Activated CD8-positive, alpha-beta memory T cell treated with anti-CD3 and anti-CD28 coated beads, Interleukin-2, amount 50 U/mL, for 1 hour (primary cell): ENCODE data around the gene RABEP2.
"Not testable (repeated sequence)": the region's sequence is repeated elsewhere in the genome, so short reads cannot be mapped to it uniquely, and the experiment has no call there.

Source experiments
- DNase-seq: peaks from one replicate; pipeline ENCODE4 v3.0.0-alpha.2; 2020; ENCODE audit errors: extremely low read depth

RABEP2 gene

DNA sequence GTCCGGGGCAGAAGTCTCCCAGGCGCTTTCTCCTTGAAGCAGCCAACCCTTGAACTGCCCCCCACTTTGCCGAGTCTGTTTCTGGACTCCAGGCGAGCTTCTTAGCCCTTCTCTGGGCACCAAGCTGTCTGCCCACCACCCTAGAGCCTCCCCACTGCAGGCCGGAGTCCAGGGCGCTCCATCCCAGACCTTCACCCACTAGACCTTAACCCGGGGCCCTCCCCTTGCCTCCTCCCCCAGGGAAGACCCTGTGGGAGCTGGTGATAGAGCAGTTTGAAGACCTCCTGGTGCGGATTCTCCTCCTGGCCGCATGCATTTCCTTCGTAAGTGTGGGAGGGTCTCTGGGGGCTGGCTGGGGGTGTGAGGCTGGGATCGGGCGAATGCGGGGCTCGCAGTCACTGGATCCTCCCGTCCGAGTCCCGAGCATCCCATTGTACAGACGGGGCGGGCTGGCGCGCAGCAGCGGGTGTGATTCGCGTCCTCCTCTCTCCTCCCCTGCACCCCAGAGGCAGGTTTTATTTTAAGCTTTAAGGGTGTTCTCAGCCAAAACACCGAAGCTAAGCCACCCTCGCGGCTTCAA is 45.7 kb downstream of the RABEP2 start:
- no peak for DNase-seq

DNA sequence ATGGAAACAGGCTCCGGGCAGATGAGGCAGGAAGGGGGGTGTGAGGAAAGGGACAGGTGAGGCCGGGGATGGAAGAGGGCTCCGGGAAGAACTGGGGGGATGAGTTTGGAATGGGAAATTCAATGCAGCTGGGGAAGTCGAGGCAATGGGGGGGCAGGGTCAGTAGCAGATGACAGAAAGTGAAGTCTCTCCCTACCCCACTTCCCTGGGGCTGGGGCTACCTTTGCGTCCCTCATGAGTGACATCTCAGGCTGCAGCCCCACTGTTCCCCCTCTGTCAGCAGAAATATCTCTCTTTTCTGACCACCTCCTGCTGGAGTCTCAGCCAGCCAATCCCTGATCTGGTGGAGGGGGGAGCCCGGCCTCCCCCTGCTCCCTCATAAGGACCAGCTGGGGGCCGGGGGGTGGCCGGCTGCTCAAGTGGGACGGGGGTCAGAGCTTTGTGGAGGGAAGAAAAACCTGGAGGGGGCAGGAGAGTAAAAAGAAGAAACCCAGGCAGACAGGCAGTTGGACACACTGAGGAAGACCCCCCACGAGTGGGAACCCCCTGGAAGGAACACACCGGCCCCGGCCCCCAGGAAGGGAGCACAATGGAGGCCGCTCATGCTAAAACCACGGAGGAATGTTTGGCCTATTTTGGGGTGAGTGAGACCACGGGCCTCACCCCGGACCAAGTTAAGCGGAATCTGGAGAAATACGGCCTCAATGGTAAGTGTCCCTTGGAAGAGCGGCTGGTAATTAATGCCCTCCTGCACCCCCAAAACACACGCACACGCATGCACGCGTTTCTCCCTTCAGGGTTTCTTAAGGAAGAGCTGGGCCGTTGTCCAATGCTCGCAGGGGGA is 46.7 kb downstream of the RABEP2 start, which contains the start of gene ATP2A1:
ATP2A1 (plus strand) TSS at position 406 of the 844 bp plus-strand sequence; CDS start at position 590, 184 bp downstream.
- no peak for DNase-seq

DNA sequence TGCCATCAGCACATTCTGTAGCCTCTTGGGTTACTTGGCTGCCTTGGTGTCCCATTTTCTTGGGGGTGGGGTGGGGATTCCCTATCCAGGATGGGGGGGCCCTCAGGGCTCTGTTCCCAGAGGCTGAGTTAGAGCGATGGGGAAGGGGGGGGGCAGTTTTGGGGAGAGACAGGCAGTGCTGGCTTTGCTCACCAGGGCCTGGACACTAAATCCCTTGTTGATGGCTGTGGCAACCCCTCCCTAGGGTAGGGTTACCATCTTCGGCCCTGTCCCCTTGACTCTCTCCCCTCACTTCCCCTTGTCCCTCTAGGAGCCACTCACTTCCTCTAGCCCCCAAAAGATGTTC is 47.4 kb downstream of the RABEP2 start:
- no peak for DNase-seq

DNA sequence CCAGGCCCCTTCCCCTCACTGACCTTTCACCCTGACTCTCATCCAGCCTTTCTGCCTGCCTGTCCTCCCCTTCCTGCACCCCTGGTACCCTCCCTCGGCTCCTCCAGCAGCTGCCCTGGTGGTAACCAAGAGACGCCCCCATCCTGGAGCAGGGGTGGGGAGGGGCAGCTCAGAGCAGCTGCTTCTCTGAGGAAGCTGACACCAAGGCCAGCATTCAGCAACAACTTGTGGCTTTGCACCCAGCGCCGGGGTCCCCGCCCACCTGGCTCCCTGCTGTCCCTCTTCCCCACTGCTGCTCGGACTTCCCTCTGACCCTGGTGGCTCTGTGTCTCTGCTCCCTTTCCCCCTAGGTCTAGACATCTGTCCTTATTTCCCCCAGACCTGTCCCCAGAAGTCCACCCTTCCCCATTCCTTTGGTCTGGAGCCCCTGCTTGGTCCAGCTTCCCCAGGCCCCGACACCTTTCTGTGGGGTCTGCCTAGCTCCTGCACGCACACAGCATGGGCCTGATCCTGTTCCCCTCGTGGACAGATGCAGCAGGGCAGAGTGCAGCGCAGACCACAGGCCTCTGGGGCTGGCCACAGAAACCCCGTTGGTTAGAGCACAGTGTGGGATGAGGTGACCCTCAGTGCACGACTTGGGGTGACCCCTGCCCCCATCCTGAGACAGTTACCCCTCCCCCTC is 47.9 kb downstream of the RABEP2 start:
- DNase-seq = no peak

DNA sequence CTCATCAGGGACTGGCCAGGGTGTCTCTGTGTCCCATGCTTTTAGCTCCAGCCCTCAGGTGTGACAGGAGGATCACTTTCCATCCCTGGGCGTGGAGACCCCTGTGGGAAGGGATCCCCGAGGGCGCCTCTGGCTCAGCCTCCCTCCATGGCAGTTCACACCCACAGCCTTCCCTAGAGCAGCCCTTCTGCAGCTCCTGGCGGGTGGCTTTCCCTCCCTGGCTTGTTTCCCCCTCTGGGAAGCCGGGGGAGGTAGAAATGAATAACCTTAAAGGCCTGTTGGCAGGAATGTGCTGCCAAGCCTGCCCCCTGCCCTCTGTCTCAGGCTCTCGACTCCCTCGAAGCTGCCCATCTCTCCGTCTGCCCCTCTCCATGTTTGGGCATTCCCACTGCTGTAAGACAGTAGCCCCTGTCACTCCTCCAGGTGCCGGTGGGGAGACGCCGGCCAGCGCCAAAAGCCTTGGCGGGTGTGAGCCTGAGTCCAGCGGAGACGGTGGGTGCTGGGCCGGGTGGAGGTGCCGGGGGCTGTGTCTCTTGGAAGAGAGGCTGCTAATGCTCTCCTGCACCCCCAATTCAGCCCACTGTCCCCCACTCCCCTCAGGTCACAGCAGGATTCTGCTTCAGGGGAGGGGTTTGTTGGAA is 48.9 kb downstream of the RABEP2 start:
- DNase-seq = no peak

DNA sequence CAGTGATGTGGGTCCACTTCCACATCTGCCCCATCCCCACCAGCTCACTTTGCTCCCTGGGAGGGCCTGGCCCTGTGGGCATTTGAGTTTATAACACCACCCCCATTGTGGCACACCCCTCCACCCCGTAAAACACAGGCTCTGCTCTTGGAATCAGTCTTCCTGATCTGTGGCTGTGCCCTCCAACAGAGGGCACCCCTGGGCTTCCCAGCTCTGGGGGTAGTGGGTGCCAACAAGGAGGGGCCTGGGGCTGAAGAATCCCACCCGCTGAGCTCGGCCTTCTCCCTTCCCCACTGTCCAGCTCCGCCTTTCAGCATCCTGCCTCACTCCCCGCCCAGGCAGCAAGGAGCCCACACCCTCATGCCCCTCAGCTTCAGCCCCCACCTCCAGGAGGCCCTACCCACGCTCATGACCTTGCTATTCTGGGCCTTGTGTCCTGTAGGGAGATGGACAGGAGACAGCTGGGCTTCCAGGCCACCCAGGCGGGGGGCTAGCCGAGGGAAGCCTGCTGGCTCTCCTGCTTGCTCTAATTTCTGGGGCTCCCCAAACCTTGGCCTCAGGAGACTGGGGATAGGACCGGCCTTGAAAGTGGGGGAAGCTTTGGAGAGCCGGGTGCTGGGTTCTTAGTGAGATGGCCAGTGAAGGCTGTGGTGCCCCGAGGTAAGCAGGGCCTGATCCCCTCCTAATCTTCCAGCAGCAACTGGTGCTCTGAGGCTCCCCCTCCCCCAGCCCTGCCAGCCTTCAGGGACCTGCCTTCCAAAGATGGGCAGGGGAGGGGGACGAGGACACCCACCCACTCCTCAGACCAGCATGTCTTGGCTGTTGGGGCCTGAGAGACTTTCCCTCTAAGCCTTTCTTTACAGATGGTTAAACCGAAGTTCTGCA is 49.7 kb downstream of the RABEP2 start:
- no peak for DNase-seq

DNA sequence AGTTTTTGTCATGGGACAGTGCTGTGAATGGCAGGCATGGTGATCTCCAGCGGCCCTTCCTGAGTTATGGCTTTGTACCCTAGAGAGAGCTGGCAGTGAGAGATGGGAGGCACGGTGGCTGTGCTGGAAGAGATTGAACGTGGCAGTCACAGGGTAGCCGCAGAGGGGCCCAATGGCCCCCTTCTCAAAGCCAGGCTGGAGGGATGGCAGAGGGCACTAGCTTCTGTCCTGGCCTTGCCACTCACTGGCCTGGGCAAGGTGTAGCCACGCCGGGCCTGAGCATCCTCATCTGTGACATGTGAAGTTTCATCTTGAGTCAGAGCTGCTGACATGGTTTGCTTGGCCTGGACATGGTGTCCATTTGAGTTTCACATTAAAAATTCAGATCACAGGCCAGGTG is 50.6 kb downstream of the RABEP2 start:
- no peak for DNase-seq

DNA sequence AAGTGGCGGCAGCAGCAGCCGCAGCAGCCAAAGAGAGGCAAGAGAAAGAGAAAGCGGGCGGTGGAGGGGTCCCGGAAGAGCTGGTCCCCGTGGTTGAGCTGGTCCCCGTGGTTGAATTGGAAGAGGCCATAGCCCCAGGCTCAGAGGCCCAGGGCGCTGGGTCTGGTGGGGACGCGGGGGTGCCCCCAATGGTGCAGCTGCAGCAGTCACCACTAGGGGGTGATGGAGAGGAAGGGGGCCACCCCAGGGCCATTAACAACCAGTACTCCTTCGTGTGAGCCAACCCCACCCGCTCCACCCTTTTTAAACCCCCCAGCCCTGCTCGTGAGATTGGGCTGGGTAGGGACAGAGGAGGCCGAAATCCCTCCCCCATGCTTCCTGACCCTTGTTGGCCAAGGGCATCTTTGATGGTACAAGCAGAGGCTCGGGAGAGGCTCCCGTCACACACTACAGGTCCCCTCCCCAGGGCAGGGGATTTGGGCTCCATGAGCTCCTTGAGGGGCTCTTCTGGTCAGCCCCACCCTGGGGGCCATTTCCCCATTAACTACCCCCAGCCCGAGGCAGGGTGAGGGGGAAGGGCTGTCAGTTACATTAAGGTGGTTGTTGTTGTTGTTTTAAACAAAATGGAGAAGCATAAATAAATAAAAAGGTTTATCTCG is 51.4 kb downstream of the RABEP2 start:
- no peak for DNase-seq

DNA sequence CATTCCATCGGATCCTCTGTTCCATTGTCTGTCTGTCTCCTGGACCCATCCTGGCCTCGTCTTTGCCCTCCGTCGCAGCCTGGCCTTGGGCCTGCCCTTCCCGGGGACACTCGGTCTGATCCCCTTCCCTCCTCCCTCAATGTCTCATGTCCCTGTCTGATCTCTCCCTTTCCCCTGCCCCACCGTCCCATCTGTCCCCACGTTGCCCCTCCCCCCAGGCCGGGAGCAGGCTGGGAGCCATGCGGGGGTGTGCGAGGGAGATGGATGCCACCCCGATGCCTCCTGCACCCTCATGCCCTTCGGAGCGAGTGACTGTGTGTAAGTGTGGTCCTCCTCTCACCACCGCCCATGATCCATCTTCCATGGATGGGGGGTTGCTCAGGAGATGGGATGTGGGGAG is 52.1 kb downstream of the RABEP2 start:
- DNase-seq = no peak

DNA sequence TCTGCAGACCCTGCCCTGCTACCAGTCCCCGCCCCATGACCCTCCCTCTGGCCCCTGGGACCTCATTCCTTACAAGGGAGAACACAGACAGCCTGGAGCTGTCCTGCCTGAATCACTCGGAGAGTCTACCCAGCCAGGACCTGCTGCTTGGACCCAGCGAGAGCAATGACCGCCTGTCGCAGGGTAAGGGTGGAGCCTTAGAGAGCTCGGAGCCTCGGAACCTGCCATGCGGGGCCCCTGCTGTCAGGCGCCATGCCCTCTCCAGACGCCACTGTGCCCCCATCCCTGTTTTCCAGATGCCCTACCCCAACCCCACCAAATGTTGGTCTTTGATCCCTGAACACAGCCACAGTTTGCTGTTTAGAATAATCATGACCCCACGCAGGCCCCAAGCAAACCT is 55.8 kb downstream of the RABEP2 start:
- DNase-seq = no peak

DNA sequence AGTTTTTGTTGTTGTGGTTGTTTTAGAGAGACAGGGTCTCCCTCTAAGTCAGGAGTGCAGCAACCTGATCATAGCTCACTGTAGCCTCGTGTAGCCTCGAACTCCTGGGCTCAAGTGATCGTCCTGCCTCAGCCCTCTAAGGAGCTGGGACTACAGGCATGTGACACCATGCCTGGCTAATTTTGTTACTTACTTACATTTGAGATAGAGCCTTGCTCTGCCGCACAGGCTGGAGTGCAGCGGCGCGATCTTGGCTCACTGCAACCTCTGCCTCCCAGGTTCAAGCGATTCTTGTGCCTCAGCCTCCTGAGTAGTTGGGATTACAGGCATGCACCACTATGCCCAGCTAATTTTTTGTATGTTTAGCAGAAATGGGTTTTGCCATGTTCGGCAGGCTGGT is 57.4 kb downstream of the RABEP2 start:
- not testable (repeated sequence) for DNase-seq

DNA sequence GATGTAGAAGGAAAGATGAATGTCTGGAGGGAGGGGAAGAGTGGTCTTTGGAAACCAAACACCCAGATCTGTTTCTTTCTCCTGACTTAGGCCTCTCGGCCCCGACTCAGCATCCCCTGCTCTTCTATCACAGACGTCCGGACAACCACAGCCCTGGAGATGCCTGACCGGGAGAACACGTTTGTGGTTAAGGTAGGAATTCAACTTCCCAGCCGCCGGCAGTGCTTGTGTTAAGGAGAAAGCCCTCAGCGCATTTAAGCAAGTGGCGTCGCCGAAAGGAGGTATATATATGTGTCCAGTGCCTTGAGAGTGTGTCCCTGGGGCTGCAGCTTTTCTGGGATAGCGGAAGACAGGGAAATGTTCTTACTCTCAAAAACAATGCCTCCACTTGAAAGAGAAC is 57.8 kb downstream of the RABEP2 start:
- no peak for DNase-seq

DNA sequence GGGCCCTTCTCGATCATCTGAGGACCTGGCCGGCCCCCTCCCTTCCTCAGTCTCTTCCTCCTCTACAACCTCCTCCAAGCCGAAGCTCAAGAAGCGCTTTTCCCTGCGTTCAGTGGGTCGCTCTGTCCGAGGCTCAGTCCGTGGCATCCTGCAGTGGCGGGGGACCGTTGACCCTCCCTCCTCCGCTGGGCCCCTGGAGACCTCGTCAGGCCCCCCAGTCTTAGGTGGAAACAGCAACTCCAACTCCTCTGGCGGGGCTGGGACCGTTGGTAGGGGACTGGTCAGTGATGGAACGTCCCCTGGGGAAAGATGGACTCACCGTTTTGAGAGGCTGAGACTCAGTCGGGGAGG is 58.6 kb downstream of the RABEP2 start:
- no peak for DNase-seq

DNA sequence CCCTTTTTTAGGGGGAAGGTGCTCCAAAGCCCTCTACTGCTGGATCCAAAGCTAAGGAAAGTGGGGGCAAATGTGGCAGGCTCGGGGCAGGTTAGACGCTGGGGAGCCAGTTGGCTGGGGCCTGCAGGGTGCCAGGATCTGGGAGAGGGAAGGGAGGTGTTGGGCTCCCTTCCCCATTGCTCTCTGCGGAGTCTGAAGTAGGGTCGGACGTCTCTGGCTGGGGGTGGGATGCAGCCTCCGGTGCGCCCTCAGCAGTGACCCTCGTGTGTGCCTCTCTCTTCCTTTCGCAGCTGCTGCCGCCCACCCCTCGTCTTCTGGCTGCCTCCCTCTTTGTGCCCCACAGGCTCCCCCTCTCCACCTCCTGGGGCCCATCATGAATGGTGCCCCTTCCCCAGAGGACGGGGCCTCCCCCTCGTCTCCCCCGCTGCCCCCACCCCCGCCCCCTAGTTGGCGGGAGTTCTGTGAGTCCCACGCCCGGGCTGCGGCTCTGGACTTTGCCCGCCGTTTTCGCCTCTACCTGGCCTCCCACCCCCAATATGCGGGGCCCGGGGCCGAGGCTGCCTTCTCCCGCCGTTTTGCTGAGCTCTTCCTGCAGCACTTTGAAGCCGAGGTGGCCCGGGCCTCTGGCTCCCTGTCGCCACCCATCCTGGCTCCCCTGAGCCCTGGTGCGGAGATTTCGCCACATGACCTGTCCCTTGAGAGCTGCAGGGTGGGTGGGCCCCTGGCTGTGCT is 59.1 kb downstream of the RABEP2 start:
- DNase-seq = no peak

DNA sequence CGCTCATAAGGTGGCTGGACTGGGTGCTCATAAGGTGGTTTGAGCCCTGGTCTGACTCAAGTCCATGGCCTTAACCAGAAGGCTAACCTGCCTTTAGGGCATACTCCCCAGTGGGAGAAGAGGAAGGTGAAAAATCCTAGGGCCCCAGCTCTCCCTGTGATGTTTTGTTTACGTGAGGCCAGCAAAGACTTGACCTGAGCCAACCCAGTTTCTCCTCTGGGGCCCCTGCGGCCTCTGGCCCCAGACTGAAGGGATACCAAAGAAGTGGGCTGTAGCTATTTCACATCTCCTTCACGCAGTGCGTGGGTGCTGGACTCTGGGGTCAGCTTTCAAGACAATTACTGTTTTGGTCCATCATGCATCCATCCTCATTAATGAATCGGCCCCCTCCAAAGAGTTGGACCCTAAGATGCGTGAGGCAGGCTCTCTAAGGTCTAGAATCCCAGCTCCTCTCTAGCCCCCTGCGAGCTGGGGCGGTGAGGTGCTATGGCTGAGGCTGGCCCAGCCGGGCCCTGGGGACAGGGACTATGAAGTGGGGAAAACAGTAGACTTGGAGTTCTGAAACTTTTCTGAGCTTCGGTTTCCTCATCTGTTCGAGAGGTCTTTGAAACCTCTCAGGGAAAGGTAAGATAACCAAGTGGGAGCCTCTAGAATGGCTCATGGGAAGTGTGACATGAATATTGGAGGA is 59.9 kb downstream of the RABEP2 start:
- no peak for DNase-seq

DNA sequence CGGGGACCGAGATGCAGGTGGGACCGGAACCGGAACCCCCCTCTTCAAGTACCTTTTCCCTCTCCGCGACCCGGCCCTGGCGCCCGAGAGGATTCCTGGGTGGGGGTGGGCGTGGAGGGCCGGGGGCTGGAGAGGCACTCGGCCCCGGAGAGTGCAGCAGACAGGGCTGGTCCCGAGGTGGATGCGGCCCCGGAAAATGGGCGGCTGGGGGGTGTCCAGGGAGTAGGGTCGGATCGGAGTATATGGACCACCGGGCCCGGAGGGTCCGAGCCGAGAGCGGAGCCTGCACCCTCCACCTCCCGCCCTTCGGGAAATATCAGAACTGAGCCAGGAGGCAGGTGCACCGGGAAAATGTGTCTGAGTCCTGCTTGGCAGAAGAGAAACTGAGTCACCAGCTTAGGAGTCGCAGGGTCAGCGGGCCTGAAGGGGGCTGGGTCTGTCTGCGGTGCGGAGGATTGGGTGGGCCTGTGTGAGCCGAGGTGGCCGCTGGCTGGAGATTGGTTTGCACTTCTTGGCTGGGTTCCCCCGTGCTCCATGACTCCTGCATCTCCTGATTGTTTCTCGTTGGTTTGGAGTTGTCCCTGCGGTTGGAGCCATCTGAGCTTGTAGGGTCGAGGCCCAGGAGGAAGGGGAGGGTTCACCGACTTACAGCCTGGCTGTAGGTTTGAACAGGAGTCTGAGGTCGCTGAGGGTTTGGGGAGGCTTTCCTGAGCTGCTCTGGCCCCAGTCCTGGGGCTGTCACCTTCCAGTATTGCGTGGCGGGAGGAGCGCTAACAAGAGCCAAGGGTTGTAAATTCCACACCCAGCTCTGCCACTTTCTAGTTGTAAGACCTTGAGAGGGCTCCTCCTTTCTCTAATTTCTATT is 60.9 kb downstream of the RABEP2 start:
- no peak for DNase-seq

DNA sequence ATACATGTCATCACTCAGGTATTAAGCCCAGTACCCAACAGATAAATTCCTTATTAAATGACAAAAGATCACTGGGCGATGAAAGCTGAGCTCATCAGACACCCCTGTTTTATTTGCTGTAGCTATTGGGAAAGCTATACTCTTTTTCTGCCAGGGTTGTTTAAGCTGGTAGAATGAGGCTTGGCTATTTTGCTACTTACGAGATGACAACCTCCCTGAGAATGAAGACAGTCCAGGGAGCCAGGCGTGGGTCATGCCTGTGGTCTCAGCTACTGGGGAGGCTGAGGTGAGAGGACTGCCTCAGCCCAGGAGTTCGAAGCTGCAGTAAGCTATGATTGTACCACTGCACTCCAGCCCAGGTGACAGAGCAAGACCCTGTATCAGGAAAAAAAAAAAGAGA is 65.7 kb downstream of the RABEP2 start:
- DNase-seq = no peak

DNA sequence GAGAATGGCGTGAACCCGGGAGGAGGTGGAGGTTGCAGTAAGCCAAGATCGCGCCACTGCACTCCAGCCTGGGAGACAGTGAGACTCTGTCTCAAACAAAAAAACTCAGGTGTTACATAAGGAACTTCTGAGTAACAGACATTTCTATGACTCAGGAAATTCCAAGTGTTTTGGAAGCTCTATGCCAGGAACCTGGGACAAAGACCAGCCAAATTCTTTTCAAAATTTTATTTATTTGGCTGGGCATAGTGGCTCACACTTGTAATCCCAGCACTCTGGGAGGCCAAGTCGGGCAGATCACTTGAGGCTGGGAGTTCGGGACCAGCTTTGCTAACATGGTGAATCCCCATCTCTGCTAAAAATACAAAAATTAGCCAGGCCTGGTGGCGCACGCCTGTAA is 66.6 kb downstream of the RABEP2 start:
- no peak for DNase-seq
